D721Med (cell line): ENCODE data around the gene PAX3.

Experiments
- DNase-seq: peaks from one replicate; pipeline ENCODE4 v3.0.0; 2011; ENCODE audit warnings: low spot score; ENCODE audit not compliant: insufficient read length
- FAIRE-seq: peaks from 2 replicates; lab custom pipeline; 2011; peaks lifted over from hg19 to GRCh38; lab: Jason Lieb, UNC
- CTCF ChIP-seq: IDR thresholded peaks from 2 replicates; pipeline ENCODE4 v1.5.1; 2012; ENCODE audit warnings: mild to moderate bottlenecking, control low read depth; ENCODE audit not compliant: insufficient read depth; ENCODE audit errors: missing control alignments

Gene PAX3

GRCh38 chr2:222332116-222332515, 33.3 kb upstream of the PAX3 start:
- FAIRE-seq: no peak
- no peak for TF ChIP-seq CTCF
- no peak for DNase-seq

- FAIRE-seq (no peak), DNase-seq (no peak)
- TF ChIP-seq CTCF: no peak
Observed at GRCh38 chr2:222330910-222331309, 32.1 kb upstream of the PAX3 start.

GRCh38 chr2:222322236-222322635, 23.4 kb upstream of the PAX3 start:
- FAIRE-seq (no peak), DNase-seq (no peak)
- no peak for TF ChIP-seq CTCF

GRCh38 chr2:222320436-222321395, 21.9 kb upstream of the PAX3 start:
- FAIRE-seq (no peak), DNase-seq (no peak)
- TF ChIP-seq CTCF: no peak

- FAIRE-seq (no peak), DNase-seq (no peak)
- TF ChIP-seq CTCF: no peak
Observed at GRCh38 chr2:222319586-222320435, 21.0 kb upstream of the PAX3 start.

- DNase-seq (no peak), FAIRE-seq (no peak)
- TF ChIP-seq CTCF: peak; percentile 43
Observed at GRCh38 chr2:222318712-222319585, 20.2 kb upstream of the PAX3 start.
